Measurements from ENCODE around the gene KLHL7. TPM values are rescaled to one million over a fixed set of nuclear protein-coding genes. Genes with fewer than 3 reads are reported as not detected.
A peak's percentile ranks its signal among the peaks of the same experiment; 100 is the strongest.
"Not testable (repeated sequence)": the region's sequence is repeated elsewhere in the genome, so short reads cannot be mapped to it uniquely, and the experiment has no call there.

KLHL7 gene
- total RNA-seq, 1 donor from 2014 or later, result 29.1 TPM

- intact Hi-C loops (cut with DNase I), result no loop called here
- DNase-seq (ENCODE audit: low spot score) (no peak), ATAC-seq (no peak)
Observed at GRCh38 chr7:23208316-23208715, 102.7 kb downstream of the KLHL7 start.

GRCh38 chr7:23210506-23210905 lies 104.9 kb downstream of the KLHL7 start:
- intact Hi-C loops (cut with DNase I), result no loop called here
- ATAC-seq, result no peak
- DNase-seq (ENCODE audit: low spot score), result no peak

- ATAC-seq (no peak), DNase-seq (ENCODE audit: low spot score) (no peak)
- intact Hi-C loops (cut with DNase I), result no loop called here
Observed at GRCh38 chr7:23211589-23211988, 106.0 kb downstream of the KLHL7 start.

DNA sequence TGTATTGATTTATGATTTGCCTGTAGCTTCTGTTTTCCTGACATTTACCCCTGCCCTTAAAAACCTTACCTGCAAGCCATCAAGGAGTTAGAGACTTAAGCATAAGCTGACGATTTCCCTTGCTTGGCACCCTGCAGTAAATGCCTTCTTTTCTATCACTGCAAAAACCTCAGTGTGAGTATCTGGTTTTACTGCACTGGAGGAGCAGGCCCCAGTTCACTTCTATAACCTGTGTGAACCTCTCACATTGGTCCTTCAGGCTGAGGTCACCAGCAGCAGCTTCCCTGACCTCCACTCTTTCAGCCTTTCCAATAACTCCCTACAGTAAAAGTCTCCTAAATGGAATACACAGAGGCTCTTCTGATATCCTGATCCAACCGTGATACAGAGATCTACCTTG lies 106.8 kb downstream of the KLHL7 start:
- intact Hi-C loops (cut with DNase I), result no loop called here
- DNase-seq (ENCODE audit: low spot score) (no peak), ATAC-seq (no peak)

DNA sequence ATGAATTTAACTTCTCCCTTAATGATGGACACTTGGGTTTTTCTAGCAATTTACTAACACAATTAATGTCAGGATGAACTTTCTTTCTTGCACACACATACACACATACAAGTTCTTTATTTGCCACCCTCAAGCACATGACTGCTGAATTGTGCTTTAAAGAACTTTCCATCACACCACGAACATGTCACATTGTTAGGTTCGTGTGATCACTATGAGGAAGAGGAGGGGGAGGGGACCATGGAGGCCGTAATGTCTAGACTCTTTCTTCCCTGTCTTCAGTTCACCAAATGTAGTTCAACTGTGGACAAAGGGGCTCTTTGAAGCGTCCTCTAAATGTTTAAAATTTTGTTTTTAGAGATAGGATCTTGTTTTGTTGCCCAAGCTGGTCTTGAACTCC lies 107.3 kb downstream of the KLHL7 start:
- DNase-seq (ENCODE audit: low spot score) (no peak), ATAC-seq (no peak)
- intact Hi-C loops (cut with DNase I), result no loop called here

DNA sequence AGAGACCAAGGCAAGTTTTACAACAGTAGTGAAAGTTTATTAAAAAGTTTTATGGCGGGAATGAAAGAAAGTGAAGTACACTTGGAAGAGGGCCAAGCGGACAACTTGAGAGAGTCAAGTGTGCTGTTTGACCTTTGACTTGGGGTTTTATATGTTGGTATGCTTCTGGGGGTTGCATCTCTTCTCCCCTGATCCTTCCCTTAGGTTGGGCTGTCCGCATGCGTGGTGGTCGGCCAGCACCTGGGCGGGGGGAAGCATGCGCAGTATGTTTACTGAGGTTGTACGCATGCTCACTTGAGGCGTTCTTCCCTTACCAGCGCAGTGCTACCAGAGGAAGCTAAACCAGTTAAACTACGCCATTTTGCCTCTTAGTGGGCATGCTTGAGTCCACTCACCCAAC lies 108.2 kb downstream of the KLHL7 start:
- intact Hi-C loops (cut with DNase I), result no loop called here
- DNase-seq (ENCODE audit: low spot score) (no peak), ATAC-seq (no peak)

GRCh38 chr7:23214423-23214822 lies 108.8 kb downstream of the KLHL7 start:
- DNase-seq (ENCODE audit: low spot score) (no peak), ATAC-seq (no peak)
- intact Hi-C loops (cut with DNase I), result no loop called here

- DNase-seq (ENCODE audit: low spot score), result no peak
- no peak for ATAC-seq
- intact Hi-C loops (cut with DNase I), result no loop called here
Observed at GRCh38 chr7:23214938-23215337, 109.4 kb downstream of the KLHL7 start.

DNA sequence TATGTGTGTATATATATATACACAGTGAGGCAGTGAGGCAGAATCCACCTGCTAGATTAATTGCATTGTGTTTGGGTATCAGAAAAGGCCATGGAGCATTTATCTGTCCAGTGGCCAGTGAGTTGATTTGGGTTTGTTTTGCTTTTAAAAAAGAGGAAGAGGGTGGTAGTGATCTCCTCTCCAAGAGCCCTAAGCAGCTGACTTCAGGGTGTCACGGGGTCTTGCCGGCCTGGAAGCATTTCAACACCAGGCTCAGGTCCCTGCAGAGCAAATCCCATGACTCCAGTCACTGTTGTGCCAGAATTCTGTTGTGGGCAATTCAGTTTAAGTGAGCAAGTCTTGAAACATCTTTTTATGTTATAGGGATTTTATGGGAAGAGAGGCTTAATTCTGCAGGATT lies 110.4 kb downstream of the KLHL7 start:
- intact Hi-C loops (cut with DNase I), result no loop called here
- ATAC-seq, result peak; percentile 92
- no peak for DNase-seq (ENCODE audit: low spot score)

DNA sequence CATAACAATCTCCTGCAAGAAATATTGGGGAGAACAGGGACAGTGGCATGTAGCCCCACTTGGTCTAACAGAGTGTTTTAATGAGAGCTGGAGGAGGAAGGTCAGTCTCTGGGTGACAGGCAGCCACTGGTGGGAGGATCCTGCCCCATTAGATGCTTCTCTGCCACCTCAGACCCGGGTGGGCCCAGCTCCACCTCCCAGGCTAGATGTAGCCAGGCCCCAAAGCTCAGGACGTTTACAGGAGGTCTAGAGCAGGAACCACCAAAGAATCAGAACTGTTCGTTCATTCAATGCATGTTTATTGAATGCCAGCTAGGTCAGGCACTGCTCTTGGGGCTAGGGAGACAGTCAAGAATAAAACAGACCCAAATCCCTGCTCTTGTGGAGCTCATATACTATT lies 112.6 kb downstream of the KLHL7 start:
- DNase-seq (ENCODE audit: low spot score), result no peak
- intact Hi-C loops (cut with DNase I), result no loop called here
- no peak for ATAC-seq

DNA sequence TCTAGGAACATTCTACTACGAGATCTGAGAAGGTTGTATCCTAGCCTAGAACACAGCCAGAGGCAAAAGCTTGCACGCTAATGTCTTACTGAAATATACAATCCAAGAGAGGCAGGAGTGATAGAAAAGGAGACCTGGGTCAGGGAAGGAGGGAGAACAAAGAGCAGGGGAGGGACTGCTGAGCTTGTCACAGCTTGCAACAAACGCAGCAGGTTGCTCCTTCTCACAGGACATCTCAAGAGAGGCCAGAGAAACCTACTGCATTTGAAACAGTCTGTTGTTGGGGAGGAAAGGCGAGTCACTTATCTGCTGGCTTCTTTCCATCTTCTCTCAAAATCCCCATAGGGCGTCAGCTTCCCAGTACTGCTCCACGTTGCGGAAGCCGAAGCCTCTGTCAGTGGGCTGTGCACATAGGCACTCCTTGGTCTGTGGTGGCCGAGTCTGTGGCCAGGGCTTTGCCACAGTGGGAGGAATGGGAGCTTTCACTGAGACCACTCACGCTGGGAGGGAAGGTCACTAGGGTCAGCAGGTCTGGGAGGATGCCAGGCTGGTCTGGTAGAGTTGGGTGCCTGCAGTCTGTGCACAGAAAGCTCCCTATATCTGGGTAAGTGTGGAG lies 115.2 kb downstream of the KLHL7 start:
- ATAC-seq (no peak), DNase-seq (ENCODE audit: low spot score) (no peak)
- intact Hi-C loops (cut with DNase I), result no loop called here

GRCh38 chr7:23222439-23223030 lies 117.0 kb downstream of the KLHL7 start:
- DNase-seq (ENCODE audit: low spot score) (no peak), ATAC-seq (no peak)
- intact Hi-C loops (cut with DNase I), result no loop called here

DNA sequence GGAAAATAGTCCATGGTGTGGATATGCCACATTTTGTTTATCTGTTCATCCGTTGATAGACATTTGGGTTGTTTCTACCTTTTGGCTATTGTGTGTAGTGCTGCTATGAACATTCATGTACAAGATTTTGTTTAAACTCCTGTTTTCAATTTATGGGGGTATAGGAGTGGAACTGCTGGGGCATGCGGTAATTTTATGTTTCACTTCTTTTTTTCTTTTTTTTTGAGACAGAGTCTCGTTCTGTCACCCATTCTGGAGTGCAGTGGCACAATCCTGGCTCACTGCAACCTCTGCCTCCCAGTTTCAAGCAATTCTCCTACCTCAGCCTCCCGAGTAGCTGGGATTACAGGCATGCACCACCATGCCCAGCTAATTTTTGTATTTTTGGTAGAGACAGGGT lies 118.8 kb downstream of the KLHL7 start:
- ATAC-seq; DNase-seq (ENCODE audit: low spot score); intact Hi-C loops (cut with DNase I): not testable (repeated sequence)

DNA sequence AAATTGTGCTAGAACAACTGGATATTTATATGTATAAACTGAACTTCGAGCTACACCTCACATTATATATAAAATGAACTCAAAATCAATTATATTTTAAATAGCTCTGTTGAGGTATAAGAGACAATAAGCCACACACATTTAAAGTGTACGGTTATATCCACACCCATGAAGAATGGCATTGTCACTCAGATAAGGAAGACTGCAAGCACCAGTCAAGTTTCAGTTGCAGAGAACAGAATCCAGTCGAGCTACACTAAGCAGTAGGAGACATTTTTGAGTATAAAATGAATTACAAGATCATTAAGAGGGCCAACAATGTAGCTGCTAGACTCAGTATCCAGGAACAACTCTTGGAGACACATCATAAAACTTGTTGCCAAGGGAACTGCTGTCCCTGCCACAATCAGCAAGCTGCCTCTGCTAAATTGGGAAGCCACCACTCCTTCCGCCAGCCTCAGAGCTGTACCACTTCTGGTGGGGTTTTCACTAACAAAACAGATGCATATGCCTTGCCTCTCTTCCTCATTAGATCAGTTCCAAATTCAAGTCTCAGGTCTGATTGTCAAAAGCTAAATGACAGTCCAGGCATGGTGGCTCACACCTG lies 121.4 kb downstream of the KLHL7 start:
- ATAC-seq, result no peak
- DNase-seq (ENCODE audit: low spot score), result no peak
- intact Hi-C loops (cut with DNase I), result no loop called here

Other genes with a start within 250 kb of the KLHL7 start
- gene HYCC1, start 91.7 kb upstream of the KLHL7 start, total RNA-seq, result 60.0 TPM
- gene NUP42, start 76.3 kb downstream of the KLHL7 start, total RNA-seq, result 26.6 TPM
- gene GPNMB, start 141.0 kb downstream of the KLHL7 start, total RNA-seq, result 145 TPM
- gene MALSU1, start 193.6 kb downstream of the KLHL7 start, total RNA-seq, result 44.7 TPM